HepG2 (cell line): ENCODE data around the gene GPR42. TPM values are rescaled to one million over a fixed set of nuclear protein-coding genes. Genes with fewer than 3 reads are reported as not detected.

ENCODE experiments used
- ASH2L ChIP-seq: fragments of 300-600, 200-600 bp; sonication (generic); IDR thresholded peaks from 2 replicates; pipeline ENCODE4 v1.7.0; 2017; ENCODE audit warnings: low read depth, mild to moderate bottlenecking, moderate library complexity, mixed read lengths, low read length; ENCODE audit not compliant: insufficient read length
- CERS6 ChIP-seq: sonication (generic); formaldehyde crosslinking; IDR thresholded peaks from 2 replicates; pipeline ENCODE4 v1.5.0; 2020; ENCODE audit warnings: missing genetic modification reagents
- MAX ChIP-seq: IDR thresholded peaks from 2 replicates; pipeline ENCODE4 v1.6.1; 2012; ENCODE audit warnings: inconsistent platforms
- NCOA2 ChIP-seq: sonication (generic); formaldehyde crosslinking; IDR thresholded peaks from 2 replicates; pipeline ENCODE4 v1.8.0; 2022; ENCODE audit warnings: inconsistent platforms
- ZNF251 ChIP-seq: sonication (generic); formaldehyde crosslinking; IDR thresholded peaks from 2 replicates; pipeline ENCODE4 v1.9.0; 2021; ENCODE audit warnings: mild to moderate bottlenecking, missing genetic modification reagents
- ZNF615 ChIP-seq: sonication (generic); formaldehyde crosslinking; IDR thresholded peaks from 2 replicates; pipeline ENCODE4 v1.5.0; 2020; ENCODE audit warnings: mild to moderate bottlenecking, missing genetic modification reagents, borderline replicate concordance
- polyA plus RNA-seq, 8 experiments: library from polyadenylated mRNA; depleted of rRNA in 3 of 8; stranded (reverse) in 7 of 8; unstranded in 1 of 8; fragments of >200 nt; fragmentation: Illumina TruSeq in 4 of 8; extraction: Trizol in 4 of 8; gene quantifications; 2 replicates each; pipeline versions ENCODE4 v1.2.1 to v1.2.3, GENCODE V29; 2011 to 2016; ENCODE audit warnings: low read depth in 4 of 8, missing spikeins in 1 of 8, mixed read lengths in 1 of 8; ENCODE audit not compliant: insufficient read depth in 1 of 8
- total RNA-seq, 5 experiments: library from RNA; depleted of rRNA; stranded (reverse); fragments of >200 nt; fragmentation: Illumina TruSeq; extraction: Trizol; gene quantifications; 2 replicates each; pipeline ENCODE4 v1.2.3, GENCODE V29; 2016; ENCODE audit warnings: low read depth in 1 of 5
- TF ChIP-seq, protein P1 (sequence below): sonication (generic); formaldehyde crosslinking; IDR thresholded peaks from 2 replicates; pipeline ENCODE4 v1.5.0; 2020; ENCODE audit warnings: mild to moderate bottlenecking, missing genetic modification reagents, borderline replicate concordance

The GPR42 gene
- total and polyA plus RNA-seq, 2 of the 13 experiments (the other 11 are each of a cell fraction or from before 2014, with no cell fraction given): not detected

GRCh38 chr19:35341006-35341405, 29.9 kb upstream of the GPR42 start (continued):
- TF ChIP-seq, protein P1, sequence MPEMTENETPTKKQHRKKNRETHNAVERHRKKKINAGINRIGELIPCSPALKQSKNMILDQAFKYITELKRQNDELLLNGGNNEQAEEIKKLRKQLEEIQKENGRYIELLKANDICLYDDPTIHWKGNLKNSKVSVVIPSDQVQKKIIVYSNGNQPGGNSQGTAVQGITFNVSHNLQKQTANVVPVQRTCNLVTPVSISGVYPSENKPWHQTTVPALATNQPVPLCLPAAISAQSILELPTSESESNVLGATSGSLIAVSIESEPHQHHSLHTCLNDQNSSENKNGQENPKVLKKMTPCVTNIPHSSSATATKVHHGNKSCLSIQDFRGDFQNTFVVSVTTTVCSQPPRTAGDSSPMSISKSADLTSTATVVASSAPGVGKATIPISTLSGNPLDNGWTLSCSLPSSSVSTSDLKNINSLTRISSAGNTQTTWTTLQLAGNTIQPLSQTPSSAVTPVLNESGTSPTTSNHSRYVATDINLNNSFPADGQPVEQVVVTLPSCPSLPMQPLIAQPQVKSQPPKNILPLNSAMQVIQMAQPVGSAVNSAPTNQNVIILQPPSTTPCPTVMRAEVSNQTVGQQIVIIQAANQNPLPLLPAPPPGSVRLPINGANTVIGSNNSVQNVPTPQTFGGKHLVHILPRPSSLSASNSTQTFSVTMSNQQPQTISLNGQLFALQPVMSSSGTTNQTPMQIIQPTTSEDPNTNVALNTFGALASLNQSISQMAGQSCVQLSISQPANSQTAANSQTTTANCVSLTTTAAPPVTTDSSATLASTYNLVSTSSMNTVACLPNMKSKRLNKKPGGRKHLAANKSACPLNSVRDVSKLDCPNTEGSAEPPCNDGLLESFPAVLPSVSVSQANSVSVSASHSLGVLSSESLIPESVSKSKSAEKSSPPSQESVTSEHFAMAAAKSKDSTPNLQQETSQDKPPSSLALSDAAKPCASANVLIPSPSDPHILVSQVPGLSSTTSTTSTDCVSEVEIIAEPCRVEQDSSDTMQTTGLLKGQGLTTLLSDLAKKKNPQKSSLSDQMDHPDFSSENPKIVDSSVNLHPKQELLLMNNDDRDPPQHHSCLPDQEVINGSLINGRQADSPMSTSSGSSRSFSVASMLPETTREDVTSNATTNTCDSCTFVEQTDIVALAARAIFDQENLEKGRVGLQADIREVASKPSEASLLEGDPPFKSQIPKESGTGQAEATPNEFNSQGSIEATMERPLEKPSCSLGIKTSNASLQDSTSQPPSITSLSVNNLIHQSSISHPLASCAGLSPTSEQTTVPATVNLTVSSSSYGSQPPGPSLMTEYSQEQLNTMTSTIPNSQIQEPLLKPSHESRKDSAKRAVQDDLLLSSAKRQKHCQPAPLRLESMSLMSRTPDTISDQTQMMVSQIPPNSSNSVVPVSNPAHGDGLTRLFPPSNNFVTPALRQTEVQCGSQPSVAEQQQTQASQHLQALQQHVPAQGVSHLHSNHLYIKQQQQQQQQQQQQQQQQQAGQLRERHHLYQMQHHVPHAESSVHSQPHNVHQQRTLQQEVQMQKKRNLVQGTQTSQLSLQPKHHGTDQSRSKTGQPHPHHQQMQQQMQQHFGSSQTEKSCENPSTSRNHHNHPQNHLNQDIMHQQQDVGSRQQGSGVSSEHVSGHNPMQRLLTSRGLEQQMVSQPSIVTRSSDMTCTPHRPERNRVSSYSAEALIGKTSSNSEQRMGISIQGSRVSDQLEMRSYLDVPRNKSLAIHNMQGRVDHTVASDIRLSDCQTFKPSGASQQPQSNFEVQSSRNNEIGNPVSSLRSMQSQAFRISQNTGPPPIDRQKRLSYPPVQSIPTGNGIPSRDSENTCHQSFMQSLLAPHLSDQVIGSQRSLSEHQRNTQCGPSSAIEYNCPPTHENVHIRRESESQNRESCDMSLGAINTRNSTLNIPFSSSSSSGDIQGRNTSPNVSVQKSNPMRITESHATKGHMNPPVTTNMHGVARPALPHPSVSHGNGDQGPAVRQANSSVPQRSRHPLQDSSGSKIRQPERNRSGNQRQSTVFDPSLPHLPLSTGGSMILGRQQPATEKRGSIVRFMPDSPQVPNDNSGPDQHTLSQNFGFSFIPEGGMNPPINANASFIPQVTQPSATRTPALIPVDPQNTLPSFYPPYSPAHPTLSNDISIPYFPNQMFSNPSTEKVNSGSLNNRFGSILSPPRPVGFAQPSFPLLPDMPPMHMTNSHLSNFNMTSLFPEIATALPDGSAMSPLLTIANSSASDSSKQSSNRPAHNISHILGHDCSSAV (CRISPR knock-in tag): no peak
- TF ChIP-seq NCOA2 (CRISPR knock-in tag) (no peak), ASH2L (no peak), ZNF615 (CRISPR knock-in tag) (no peak), ZNF251 (CRISPR knock-in tag) (no peak), CERS6 (CRISPR knock-in tag) (no peak), MAX (no peak)
